GM19328 (cell line): ENCODE data around the gene KIAA1191.

Experiments
- ATAC-seq: cut with Tn5 transposase; IDR thresholded peaks from one replicate; pipeline ENCODE4 v1.9.1; 2021; ENCODE audit warnings: mild to moderate bottlenecking, moderate library complexity; ENCODE audit not compliant: unreplicated experiment

KIAA1191 gene

GRCh38 chr5:176366232-176366894 is 4.8 kb upstream of the KIAA1191 start:
- no peak for ATAC-seq

- ATAC-seq = no peak
Observed at GRCh38 chr5:176365351-176366231, 4.0 kb upstream of the KIAA1191 start, which contains the start of gene ARL10. TSS of gene ARL10 (plus strand) at chr5:176365487. CDS start at chr5:176365564, 77 bp downstream.

GRCh38 chr5:176364765-176365350 is 3.3 kb upstream of the KIAA1191 start:
- no peak for ATAC-seq

GRCh38 chr5:176362233-176362490 is 598 bp upstream of the KIAA1191 start:
- ATAC-seq = peak; percentile 12

GRCh38 chr5:176360894-176361436 is 599 bp downstream of the KIAA1191 start:
- peak; percentile 8 for ATAC-seq

GRCh38 chr5:176359658-176360057 is 1.9 kb downstream of the KIAA1191 start:
- no peak for ATAC-seq

GRCh38 chr5:176356179-176356566 is 5.4 kb downstream of the KIAA1191 start:
- ATAC-seq = no peak

GRCh38 chr5:176355400-176356178 is 6.0 kb downstream of the KIAA1191 start:
- ATAC-seq = no peak

GRCh38 chr5:176353533-176353932 is 8.0 kb downstream of the KIAA1191 start:
- ATAC-seq = no peak

GRCh38 chr5:176352116-176352878 is 9.3 kb downstream of the KIAA1191 start:
- ATAC-seq = no peak

GRCh38 chr5:176350416-176350815 is 11.1 kb downstream of the KIAA1191 start:
- no peak for ATAC-seq

GRCh38 chr5:176342766-176343458 is 18.7 kb downstream of the KIAA1191 start:
- no peak for ATAC-seq

- ATAC-seq = no peak
Observed at GRCh38 chr5:176342158-176342483, 19.4 kb downstream of the KIAA1191 start.

GRCh38 chr5:176341325-176342157 is 20.0 kb downstream of the KIAA1191 start:
- no peak for ATAC-seq

- no peak for ATAC-seq
Observed at GRCh38 chr5:176339304-176339703, 22.3 kb downstream of the KIAA1191 start.

GRCh38 chr5:176337913-176338312 is 23.7 kb downstream of the KIAA1191 start:
- no peak for ATAC-seq

- ATAC-seq = no peak
Observed at GRCh38 chr5:176334031-176334770, 27.4 kb downstream of the KIAA1191 start.

GRCh38 chr5:176320577-176320976 is 41.0 kb downstream of the KIAA1191 start:
- ATAC-seq = no peak
